SH-SY5Y (cell line): ENCODE data around the gene DZANK1.

Experiments
- GATA2 ChIP-seq: IDR thresholded peaks from 2 replicates; pipeline ENCODE4 v1.6.1; 2011; ENCODE audit warnings: mild to moderate bottlenecking, low read depth, low read length
- GATA3 ChIP-seq: IDR thresholded peaks from 2 replicates; pipeline ENCODE4 v1.6.1; 2011; ENCODE audit warnings: low read depth, mild to moderate bottlenecking, low read length, moderate library complexity

- TF ChIP-seq GATA2: no peak
- no peak for TF ChIP-seq GATA3
Measured at GRCh38 chr20:18496740-18497592, 30.1 kb upstream of the DZANK1 start, which contains the start of gene RBBP9.
